Esophagus muscularis mucosa (tissue), 4 donors: ENCODE results near the gene TOLLIP. TPM values are rescaled to one million over a fixed set of nuclear protein-coding genes. Genes with fewer than 3 reads are reported as not detected.
A peak's percentile ranks its signal among the peaks of the same experiment; 100 is the strongest.

Experiments used
- DNase-seq: peaks from one replicate; pipeline ENCODE4 v3.0.0-alpha.2; 2017; ENCODE audit errors: extremely low spot score
- H3K27ac ChIP-seq, 4 donors: fragments of 200-600 bp; sonication (generic); replicated peaks in 1 of 4; 1 replicate in 3 of 4; 2 replicates in 1 of 4; pipeline ENCODE4 v1.5.1; 2016 to 2019; ENCODE audit warnings: mild to moderate bottlenecking in 1 of 4
- H3K27me3 ChIP-seq, 4 donors: fragments of 200-600 bp; sonication (generic); one replicate each; pipeline versions ENCODE4 v1.5.1 to v1.6.0; 2016 to 2019
- H3K36me3 ChIP-seq, 4 donors: fragments of 200-600 bp; sonication (generic); one replicate each; pipeline ENCODE4 v1.5.1; 2016 to 2019
- H3K4me1 ChIP-seq, 4 donors: fragments of 200-600 bp; sonication (generic); one replicate each; pipeline ENCODE4 v1.5.1; 2016 to 2019
- H3K4me3 ChIP-seq, 4 donors: fragments of 200-600 bp; sonication (generic); 1 replicate in 2 of 4; 2 replicates in 2 of 4; pipeline ENCODE4 v1.5.1; 2016 to 2019; ENCODE audit warnings: mild to moderate bottlenecking in 4 of 4, moderate library complexity in 1 of 4
- H3K9me3 ChIP-seq, 4 donors: fragments of 200-600 bp; sonication (generic); 1 replicate in 3 of 4; 2 replicates in 1 of 4; pipeline ENCODE4 v1.5.1; 2016 to 2019
- CTCF ChIP-seq, 3 experiments: fragments of 200-600 bp in 2 of 3; fragments of 450-650 bp in 1 of 3; sonication (generic) in 2 of 3; IDR thresholded peaks; one replicate each; pipeline ENCODE4 v1.5.1; 2017 to 2019; ENCODE audit warnings: antibody characterized with exemption in 3 of 3, mild to moderate bottlenecking in 2 of 3, moderate library complexity in 1 of 3
- EP300 ChIP-seq: sonication (generic); formaldehyde crosslinking; IDR thresholded peaks from one replicate; pipeline ENCODE4 v1.6.1; 2017; ENCODE audit warnings: antibody characterized with exemption
- POLR2A ChIP-seq: fragments of 450-650 bp; IDR thresholded peaks from one replicate; pipeline ENCODE4 v1.6.1; 2017; ENCODE audit warnings: antibody characterized with exemption, moderate library complexity, mild to moderate bottlenecking, low read depth
- POLR2AphosphoS5 ChIP-seq, 2 donors: sonication (generic); formaldehyde crosslinking; IDR thresholded peaks; one replicate each; pipeline ENCODE4 v1.6.1; 2017; ENCODE audit warnings: antibody characterized with exemption in 2 of 2
- WGBS: methylation state at CpG from one replicate; pipeline ENCODE4 v1.1.5; 2018; 5-methylcytosine and 5-hydroxymethylcytosine counted together
- intact Hi-C: fragments of 100-400 bp; cut with DNase I; formaldehyde crosslinking; loops from one replicate; pipeline ENCODE4 v1.15.1; 2023
- total RNA-seq, 4 donors: library from RNA; depleted of rRNA; stranded (reverse); fragments of >200 nt; gene quantifications; one replicate each; pipeline versions ENCODE4 v1.1.0 to v1.2.1, GENCODE V29; 2016

The TOLLIP gene
- total RNA-seq, 4 donors from 2014 or later, result 33.2 to 71.6 (median 58.6) TPM

GRCh38 chr11:1262172-1263006, 47.0 kb downstream of the TOLLIP start:
- WGBS, result 21% methylated on average over 16 of the region's 31 CpGs
- intact Hi-C loops, result loop anchor here (5.0 to 10.0 kb wide), 4 partner anchors 45 to 260 kb away; partner anchors contain the start of genes BRSK2 and TOLLIP
- Histone ChIP-seq H3K27me3 (no peaks in the 10 kb centered on the region), H3K9me3 (no peaks in the 10 kb centered on the region), H3K4me3 (peak overlapping the region; percentile 51 to 65 (median 52)), H3K4me1 (peaks cover 16 to 25% (median 21%) of the 10 kb centered on the region in 4 donors), H3K36me3 (no peaks in the 10 kb centered on the region), H3K27ac (peak overlapping the region; percentile 72 to 83 (median 78))
- TF ChIP-seq POLR2AphosphoS5 (IDR thresholded peaks at IDR 0.05) (peak; percentile 79 to 81), CTCF (IDR thresholded peaks at IDR 0.05) (peak in 1 of 3 experiments; percentile 26), EP300 (no peak), POLR2A (no peak)
- peak; percentile 96 for DNase-seq

GRCh38 chr11:1261241-1262071, 48.0 kb downstream of the TOLLIP start:
- Histone ChIP-seq H3K9me3 (no peaks in the 10 kb centered on the region), H3K27me3 (no peaks in the 10 kb centered on the region), H3K4me3 (peak overlapping the region in 3 of 4 donors; percentile 51 to 65 (median 52)), H3K4me1 (peaks cover 16 to 25% (median 20%) of the 10 kb centered on the region in 4 donors), H3K36me3 (no peaks in the 10 kb centered on the region), H3K27ac (peak overlapping the region in 3 of 4 donors; percentile 72 to 83 (median 73))
- intact Hi-C loops, result loop anchor here (5.0 to 10.0 kb wide), 4 partner anchors 46 to 261 kb away; partner anchors contain the start of genes BRSK2 and TOLLIP
- no peak for DNase-seq
- 90% methylated on average over 13 of the region's 39 CpGs for WGBS
- TF ChIP-seq EP300, result no peak
- TF ChIP-seq POLR2A, result no peak
- TF ChIP-seq POLR2AphosphoS5 (IDR thresholded peaks at IDR 0.05), result no peak
- no peak for TF ChIP-seq CTCF (IDR thresholded peaks at IDR 0.05)

GRCh38 chr11:1260620-1261019, 48.8 kb downstream of the TOLLIP start:
- no peak for TF ChIP-seq CTCF (IDR thresholded peaks at IDR 0.05)
- TF ChIP-seq EP300, result no peak
- no peak for TF ChIP-seq POLR2AphosphoS5 (IDR thresholded peaks at IDR 0.05)
- TF ChIP-seq POLR2A, result no peak
- intact Hi-C loops, result loop anchor here (5.0 to 10.0 kb wide), 4 partner anchors 47 to 262 kb away; partner anchors contain the start of genes BRSK2 and TOLLIP
- peaks cover 16 to 25% (median 20%) of the 10 kb centered on the region in 4 donors for H3K4me1 ChIP-seq
- no peaks in the 10 kb centered on the region for H3K27me3 ChIP-seq
- no peak overlapping the region for H3K4me3 ChIP-seq
- H3K9me3 ChIP-seq, result no peaks in the 10 kb centered on the region
- H3K27ac ChIP-seq, result no peak overlapping the region
- no peak for DNase-seq
- WGBS, result 100% methylated on average over 4 of the region's 17 CpGs
- H3K36me3 ChIP-seq, result no peaks in the 10 kb centered on the region

GRCh38 chr11:1260023-1260501, 49.4 kb downstream of the TOLLIP start:
- Histone ChIP-seq H3K27me3 (no peaks in the 10 kb centered on the region), H3K4me1 (peaks cover 16 to 25% (median 20%) of the 10 kb centered on the region in 4 donors), H3K27ac (no peak overlapping the region), H3K36me3 (no peaks in the 10 kb centered on the region), H3K9me3 (no peaks in the 10 kb centered on the region), H3K4me3 (no peak overlapping the region)
- no CpG with 5 or more reads among the region's 10 CpGs for WGBS
- DNase-seq, result no peak
- TF ChIP-seq POLR2AphosphoS5 (IDR thresholded peaks at IDR 0.05) (no peak), POLR2A (no peak), EP300 (no peak), CTCF (IDR thresholded peaks at IDR 0.05) (no peak)
- intact Hi-C loops, result loop anchor here (5.0 to 10.0 kb wide), 4 partner anchors 47 to 262 kb away; partner anchors contain the start of genes BRSK2 and TOLLIP
